Mesothelial cell of epicardium (in vitro differentiated cells): Measurements from ENCODE around the gene SUMO1. TPM values are rescaled to one million over a fixed set of nuclear protein-coding genes. Genes with fewer than 3 reads are reported as not detected.
"Not testable (repeated sequence)": the region's sequence is repeated elsewhere in the genome, so short reads cannot be mapped to it uniquely, and the experiment has no call there.

ENCODE experiments used
- DNase-seq, 2 experiments: peaks; one replicate each; pipeline ENCODE4 v3.0.0; 2021; ENCODE audit warnings: low spot score in 2 of 2; ENCODE audit not compliant: unreplicated experiment in 2 of 2
- H3K27ac Mint-ChIP-seq: 2 replicates; pipeline ENCODE4 v1.8.0; 2021; ENCODE audit warnings: mixed read lengths
- H3K27me3 Mint-ChIP-seq: 2 replicates; pipeline ENCODE4 v1.8.0; 2021; ENCODE audit warnings: low read depth, mixed read lengths
- H3K36me3 Mint-ChIP-seq: 2 replicates; pipeline ENCODE4 v1.8.0; 2021; ENCODE audit warnings: mixed read lengths
- H3K4me1 Mint-ChIP-seq: 2 replicates; pipeline ENCODE4 v1.8.0; 2021; ENCODE audit warnings: mixed read lengths
- H3K4me3 Mint-ChIP-seq: 2 replicates; pipeline ENCODE4 v1.8.0; 2021; ENCODE audit warnings: mild to moderate bottlenecking, moderate library complexity, mixed read lengths
- H3K9me3 Mint-ChIP-seq: 2 replicates; pipeline ENCODE4 v1.8.0; 2021; ENCODE audit warnings: mixed read lengths
- total RNA-seq: library from RNA; stranded (reverse); gene quantifications from 3 replicates; pipeline ENCODE4 v1.2.1, GENCODE V29; 2021
- TF ChIP-seq, protein P1 (sequence below): fragments of 200-600 bp; sonication (generic); IDR thresholded peaks from one replicate; pipeline ENCODE4 v1.5.0; 2021; ENCODE audit warnings: antibody characterized with exemption; ENCODE audit not compliant: unreplicated experiment

SUMO1 gene
- total RNA-seq = 106 to 113 TPM (median 110 TPM) in 3 replicates

DNA sequence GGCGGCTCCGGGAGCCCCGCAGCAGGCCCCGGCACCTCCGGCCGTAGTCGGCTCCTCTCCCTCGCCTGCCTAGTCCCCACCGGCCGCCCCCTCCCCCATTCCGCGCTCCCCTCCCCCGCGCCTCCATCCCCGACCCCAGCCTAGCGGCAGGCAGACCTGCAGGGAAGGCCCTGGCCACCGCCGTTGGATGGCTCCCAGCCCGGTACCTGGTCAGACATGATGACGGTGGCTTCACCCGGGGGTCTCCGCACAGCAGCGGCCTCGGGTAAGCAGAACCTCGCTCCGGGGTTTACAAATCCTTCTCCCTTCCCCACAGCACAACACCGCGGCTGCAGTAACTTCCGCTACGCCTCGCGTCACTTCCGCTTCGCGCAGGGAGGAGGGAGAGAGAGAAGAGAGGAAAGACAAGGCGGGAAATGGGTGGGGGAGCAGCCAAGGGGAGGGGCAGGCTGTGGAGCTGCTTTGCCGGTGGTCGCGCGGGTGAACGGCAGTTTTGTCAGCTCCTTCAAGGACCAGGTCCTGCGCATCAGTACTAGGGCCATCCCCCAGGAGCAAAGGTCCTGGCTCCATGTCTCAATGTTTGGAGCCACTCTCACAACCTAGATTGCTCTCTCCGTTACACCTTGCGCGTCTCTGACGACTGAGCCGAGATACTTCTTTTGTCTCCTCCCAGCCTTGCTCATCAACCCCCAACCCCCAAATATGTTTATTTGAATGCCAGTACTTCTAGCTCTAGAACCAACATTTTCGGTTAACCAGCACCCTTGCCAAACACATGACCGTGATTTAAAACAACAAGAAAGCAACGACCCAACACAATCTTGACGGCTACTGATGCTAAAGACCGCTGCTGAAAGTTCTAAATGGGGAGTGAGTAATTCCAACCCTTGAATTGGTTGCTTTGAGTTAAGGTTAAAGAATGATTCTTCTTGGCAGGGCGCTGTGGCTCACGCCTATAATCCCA, at the start of gene SUMO1:
SUMO1 (minus strand) TSS at position 364 of the 964 bp plus-strand sequence; CDS start at position 218, 146 bp downstream.
- Mint-ChIP-seq H3K9me3 (no peaks in the 10 kb centered on the region), H3K27ac (peak within 1 kb of the TSS; percentile 99), H3K4me1 (peaks cover 17% of the 10 kb centered on the region), H3K4me3 (peak within 1 kb of the TSS; percentile 99), H3K36me3 (no peaks in the 10 kb centered on the region), H3K27me3 (no peaks in the 10 kb centered on the region)
- DNase-seq = peak; percentile 74 to 90
- TF ChIP-seq, protein P1, sequence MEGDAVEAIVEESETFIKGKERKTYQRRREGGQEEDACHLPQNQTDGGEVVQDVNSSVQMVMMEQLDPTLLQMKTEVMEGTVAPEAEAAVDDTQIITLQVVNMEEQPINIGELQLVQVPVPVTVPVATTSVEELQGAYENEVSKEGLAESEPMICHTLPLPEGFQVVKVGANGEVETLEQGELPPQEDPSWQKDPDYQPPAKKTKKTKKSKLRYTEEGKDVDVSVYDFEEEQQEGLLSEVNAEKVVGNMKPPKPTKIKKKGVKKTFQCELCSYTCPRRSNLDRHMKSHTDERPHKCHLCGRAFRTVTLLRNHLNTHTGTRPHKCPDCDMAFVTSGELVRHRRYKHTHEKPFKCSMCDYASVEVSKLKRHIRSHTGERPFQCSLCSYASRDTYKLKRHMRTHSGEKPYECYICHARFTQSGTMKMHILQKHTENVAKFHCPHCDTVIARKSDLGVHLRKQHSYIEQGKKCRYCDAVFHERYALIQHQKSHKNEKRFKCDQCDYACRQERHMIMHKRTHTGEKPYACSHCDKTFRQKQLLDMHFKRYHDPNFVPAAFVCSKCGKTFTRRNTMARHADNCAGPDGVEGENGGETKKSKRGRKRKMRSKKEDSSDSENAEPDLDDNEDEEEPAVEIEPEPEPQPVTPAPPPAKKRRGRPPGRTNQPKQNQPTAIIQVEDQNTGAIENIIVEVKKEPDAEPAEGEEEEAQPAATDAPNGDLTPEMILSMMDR = no peak

DNA sequence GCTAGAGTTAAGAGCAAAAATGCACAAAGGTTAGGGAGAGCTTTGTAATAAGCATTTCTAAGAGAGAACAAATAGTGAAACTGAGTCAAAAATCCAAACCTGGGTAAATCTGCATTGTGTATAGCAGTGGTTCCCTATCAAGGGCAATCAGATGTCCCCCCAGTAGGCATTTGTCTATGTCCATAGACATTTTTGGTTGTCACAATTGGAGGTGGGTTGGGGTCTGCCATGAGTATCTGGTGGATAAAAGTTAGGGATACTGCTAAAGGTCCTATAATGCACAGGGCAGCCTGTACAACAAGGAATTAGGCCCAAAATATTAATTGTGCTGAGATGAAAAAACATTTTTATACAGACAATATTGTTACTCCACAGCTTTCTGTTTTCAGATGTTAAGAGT, 48.2 kb upstream of the SUMO1 start:
- TF ChIP-seq, protein P1 = no peak
- H3K4me3 Mint-ChIP-seq = no peak overlapping the region
- DNase-seq = no peak
- H3K27me3 Mint-ChIP-seq = no peaks in the 10 kb centered on the region
- H3K4me1 Mint-ChIP-seq = no peaks in the 10 kb centered on the region
- H3K9me3 Mint-ChIP-seq = no peaks in the 10 kb centered on the region
- H3K27ac Mint-ChIP-seq = no peak overlapping the region
- H3K36me3 Mint-ChIP-seq = peaks cover 44% of the 10 kb centered on the region

DNA sequence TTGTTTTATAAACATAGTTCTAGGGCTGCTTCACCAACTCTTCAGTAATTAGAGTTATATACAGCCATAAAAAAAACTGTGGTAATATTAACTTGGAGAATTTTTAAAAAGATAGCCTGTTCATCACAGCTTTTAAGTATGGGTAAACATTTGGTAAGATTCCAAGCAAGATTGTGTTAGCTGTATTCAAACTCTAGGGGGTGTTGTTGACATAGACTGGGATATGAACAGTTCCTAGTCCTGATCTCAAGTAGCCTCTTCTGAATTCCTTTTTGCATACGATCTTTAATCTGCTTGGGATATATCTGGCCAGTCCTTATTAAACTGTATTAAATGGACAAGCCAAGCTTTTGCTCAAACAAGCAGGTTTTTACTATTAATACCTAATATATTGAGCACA, 40.5 kb upstream of the SUMO1 start:
- no peaks in the 10 kb centered on the region for H3K9me3 Mint-ChIP-seq
- no peak for DNase-seq
- no peaks in the 10 kb centered on the region for H3K4me1 Mint-ChIP-seq
- TF ChIP-seq, protein P1 = no peak
- H3K36me3 Mint-ChIP-seq = peaks cover 25% of the 10 kb centered on the region
- no peak overlapping the region for H3K27ac Mint-ChIP-seq
- no peaks in the 10 kb centered on the region for H3K27me3 Mint-ChIP-seq
- H3K4me3 Mint-ChIP-seq = no peak overlapping the region

DNA sequence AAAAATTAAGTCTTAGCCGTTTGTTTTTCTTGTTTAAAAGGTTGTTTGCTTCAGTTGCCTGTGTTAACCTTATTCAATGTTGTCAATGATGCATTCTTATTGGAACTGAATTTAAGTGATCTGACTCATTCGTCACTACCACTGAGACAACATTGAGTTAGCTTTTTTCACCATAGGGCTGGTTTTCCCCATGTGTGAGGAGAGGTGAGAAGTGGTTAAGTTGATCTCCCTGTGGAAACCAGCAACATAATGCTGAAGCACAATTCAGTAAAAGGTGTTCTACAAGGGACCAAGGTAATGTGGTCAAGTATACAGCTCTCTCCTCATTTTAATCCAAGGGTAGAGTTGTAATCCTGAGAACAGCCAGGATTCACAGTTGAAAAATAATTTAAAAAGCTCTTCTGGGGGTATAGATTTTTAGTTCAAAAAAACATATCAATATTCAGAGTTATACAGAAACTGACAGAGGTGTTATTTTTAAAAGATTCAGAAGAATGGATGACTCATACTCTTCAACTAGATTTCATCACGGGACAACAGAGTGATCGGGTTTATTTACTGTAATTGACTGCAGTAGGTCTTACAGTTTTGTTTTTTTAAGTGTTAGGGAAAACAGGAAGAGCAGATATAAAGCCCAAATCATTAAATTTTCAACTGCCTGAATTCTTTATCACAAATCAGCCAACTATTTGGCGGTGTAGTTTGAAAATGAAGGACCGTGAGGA, 39.8 kb upstream of the SUMO1 start:
- Mint-ChIP-seq H3K4me1 (no peaks in the 10 kb centered on the region), H3K36me3 (peaks cover 25% of the 10 kb centered on the region), H3K27ac (no peak overlapping the region), H3K4me3 (no peak overlapping the region), H3K9me3 (no peaks in the 10 kb centered on the region), H3K27me3 (no peaks in the 10 kb centered on the region)
- DNase-seq = no peak
- TF ChIP-seq, protein P1 = no peak

DNA sequence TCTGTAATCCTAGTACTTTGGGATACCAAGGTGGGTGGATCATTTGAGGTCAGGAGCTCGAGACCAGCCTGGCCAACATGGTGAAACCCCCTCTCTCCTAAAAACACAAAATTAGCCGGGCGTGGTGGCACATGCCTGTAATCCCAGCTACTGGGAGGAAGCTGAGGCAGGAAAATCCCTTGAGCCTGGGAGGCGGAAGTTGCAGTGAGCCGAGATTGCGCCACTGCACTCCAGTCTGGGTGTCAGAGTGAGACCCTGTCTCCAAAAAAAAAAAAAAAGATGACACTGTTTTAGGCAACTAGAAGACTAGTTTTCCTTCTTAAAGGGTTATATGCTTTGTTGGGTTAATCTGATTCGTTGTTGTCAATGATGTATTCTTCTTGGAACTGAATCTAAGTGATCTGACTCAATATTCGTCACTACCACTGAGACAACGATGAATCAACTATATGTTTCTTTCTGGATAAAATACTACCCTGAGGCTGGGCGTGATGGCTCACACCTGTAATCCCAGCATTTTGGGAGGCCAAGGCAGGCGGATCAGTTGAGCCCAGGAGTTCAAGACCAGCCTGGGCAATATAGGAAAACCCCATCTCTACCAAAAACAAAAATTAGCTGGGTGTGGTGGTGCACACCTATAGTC, 37.8 kb upstream of the SUMO1 start:
- H3K36me3 Mint-ChIP-seq = peaks cover 16% of the 10 kb centered on the region
- not testable (repeated sequence) for H3K27me3 Mint-ChIP-seq, DNase-seq, H3K27ac Mint-ChIP-seq, H3K4me1 Mint-ChIP-seq, H3K9me3 Mint-ChIP-seq, H3K4me3 Mint-ChIP-seq

DNA sequence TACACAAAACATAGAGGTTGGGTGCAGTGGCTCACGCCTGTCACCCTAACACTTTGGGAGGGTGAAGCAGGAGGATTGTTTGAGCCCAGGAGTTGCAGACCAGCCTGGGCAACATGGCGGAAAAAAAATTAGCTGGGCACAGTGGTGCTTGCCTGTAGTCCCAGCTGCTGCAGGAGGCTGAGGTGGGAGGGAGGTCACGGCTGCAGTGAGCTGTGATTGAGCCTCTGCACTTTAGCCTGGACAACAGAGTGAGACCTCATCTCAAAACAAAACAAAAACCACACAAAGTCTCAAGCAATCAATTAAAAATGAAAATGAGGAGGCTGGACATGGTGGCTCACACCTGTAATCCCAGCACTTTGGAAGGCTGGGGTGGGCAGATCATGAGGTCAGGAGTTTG, 32.1 kb upstream of the SUMO1 start:
- DNase-seq = no peak
- Mint-ChIP-seq H3K4me1 (peaks cover 14% of the 10 kb centered on the region), H3K27me3 (no peaks in the 10 kb centered on the region), H3K9me3 (no peaks in the 10 kb centered on the region), H3K36me3 (peaks cover 3% of the 10 kb centered on the region), H3K27ac (peak overlapping the region; percentile 71), H3K4me3 (no peak overlapping the region)
- TF ChIP-seq, protein P1 = no peak
